AG08396 (cell line): ENCODE measurements around the gene MX2.

Experiments
- DNase-seq: peaks from one replicate; pipeline ENCODE4 v3.0.0; 2012; ENCODE audit warnings: low spot score, mixed read lengths

MX2 gene

DNA sequence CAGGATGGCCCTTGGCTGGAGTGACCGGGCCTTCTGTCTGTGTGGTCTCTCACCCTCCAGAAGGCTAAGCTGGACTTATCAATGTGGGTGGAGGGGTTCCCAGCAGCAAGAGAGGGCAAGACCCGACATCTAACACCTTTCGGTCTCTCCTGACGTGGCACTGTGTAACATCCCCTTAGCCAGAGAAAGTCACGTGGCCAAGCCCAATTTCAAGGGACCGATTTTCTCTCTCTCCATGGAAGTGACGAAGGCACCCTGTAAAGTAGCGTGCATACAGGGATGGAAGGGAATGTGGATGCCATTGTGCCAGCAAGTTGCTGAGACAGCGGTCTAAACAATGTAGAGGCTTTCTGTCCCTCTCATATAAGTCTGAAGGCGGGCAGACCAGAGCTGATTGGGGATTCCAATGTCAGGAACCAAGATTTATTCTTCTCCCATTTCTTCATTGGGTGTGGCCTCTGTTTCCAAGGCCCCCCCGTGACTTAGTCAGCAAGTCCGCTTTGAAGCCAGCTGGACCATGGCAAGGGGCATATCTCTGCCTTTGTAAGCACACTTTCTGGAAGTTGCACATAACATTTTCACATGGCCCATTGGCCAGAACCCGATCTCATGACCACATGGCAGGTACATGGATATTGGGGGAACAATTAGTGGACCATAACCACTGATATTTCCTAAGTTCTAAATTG is 76.7 kb downstream of the MX2 start:
- DNase-seq: no peak

DNA sequence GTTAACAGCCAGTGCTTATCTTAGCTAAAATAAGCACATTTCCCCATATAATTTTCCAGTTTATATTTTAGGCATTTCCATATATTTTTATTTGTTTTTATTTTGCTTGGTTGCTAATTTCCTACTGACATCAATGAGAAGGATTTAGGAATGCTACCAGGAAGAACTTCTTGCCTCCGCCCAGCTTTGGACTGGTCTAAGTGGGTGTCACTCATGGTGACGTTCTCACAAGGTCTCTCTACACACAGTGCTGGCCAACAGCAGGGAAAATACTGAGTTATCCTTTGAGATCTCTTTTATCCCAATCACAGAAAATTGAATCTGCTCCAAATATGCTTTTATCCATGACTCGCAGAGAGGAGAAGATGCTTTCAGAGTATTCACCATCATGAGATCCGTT is 77.4 kb downstream of the MX2 start:
- no peak for DNase-seq

DNA sequence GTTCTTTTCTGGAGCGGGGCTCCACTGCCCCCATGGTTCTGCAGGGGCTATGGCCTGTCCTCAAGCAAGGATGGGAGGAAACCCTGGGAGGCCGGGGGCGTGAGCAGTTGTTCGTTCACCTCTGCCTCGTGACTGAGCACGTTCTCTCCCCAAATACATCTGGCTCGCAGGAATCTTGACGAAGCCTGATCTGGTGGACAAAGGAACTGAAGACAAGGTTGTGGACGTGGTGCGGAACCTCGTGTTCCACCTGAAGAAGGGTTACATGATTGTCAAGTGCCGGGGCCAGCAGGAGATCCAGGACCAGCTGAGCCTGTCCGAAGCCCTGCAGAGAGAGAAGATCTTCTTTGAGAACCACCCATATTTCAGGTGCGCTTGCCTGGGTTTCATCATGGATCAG is 79.7 kb downstream of the MX2 start:
- DNase-seq: no peak

GRCh38 chr21:41442481-41443186 is 80.8 kb downstream of the MX2 start:
- no peak for DNase-seq

DNA sequence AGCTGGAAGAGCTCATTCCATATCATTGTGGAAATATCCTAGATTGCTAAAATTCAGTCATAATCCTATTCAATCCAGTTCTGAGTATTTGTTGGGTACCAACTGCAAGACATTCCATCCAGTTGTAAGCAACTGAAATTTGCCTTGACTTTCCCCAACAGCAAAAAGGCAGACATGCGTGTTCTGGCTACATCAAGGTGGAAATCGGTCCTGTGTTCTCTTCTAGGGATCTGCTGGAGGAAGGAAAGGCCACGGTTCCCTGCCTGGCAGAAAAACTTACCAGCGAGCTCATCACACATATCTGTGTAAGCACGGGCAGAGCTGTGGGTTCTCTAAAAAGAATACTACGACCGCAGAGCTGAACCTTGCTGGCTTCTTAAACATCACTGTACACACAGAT is 81.7 kb downstream of the MX2 start:
- no peak for DNase-seq

DNA sequence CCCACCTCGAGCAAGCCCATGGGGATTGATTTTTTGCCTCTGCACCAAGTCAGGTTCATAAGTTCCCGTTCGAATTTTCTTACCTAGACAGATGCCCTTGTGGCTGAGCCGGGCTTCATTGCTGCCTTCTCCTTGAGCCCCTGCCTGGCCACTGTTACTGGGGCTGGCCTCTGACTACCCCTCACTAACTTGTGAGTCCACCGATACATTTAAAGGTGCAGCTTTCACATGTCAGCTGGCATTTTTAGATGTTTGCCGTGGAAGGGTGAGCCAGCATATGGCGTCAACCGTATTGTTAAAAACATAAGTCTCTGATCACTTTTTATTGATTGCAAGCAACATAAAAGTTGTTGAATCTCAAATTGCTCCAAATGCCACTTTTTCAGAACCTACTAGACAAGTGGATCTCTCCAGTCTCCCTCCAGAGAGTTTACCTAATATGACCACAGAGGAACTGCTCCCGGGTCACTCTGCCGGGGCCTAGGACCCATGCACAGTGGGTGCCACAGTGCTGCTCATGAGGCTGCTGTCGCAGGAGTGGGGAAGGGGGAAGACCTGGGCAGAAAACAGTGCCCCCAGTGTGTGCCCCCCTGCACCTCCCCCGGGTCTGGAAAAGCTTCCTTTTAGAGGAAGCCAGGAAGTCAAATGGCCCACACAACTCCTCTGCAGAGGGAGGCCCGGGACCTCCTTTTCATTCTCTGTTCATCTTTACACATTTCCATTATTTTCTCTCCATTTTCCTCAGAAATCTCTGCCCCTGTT is 83.1 kb downstream of the MX2 start:
- no peak for DNase-seq

GRCh38 chr21:41445465-41445862 is 83.6 kb downstream of the MX2 start:
- DNase-seq: no peak

- no peak for DNase-seq
Observed at GRCh38 chr21:41446586-41446985, 84.8 kb downstream of the MX2 start.

DNA sequence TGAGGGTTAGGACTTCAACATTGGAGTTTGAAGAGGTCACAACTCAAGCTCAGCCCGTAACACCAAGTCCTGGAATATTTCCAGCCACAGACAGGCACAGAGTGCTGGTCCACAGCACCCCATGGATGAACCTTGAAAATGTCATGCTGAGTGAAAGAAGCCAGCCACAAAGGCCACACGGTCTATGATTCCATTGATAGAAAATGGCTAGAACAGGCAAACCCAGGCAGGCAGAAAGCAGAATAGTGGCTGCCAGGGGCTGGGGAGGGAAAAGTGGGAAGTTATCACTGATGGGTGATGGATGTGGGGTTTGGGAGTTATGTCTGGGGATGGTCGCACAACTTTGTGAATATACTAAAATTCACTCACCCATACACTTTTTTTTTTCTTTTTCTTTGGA is 85.5 kb downstream of the MX2 start:
- DNase-seq: no peak

DNA sequence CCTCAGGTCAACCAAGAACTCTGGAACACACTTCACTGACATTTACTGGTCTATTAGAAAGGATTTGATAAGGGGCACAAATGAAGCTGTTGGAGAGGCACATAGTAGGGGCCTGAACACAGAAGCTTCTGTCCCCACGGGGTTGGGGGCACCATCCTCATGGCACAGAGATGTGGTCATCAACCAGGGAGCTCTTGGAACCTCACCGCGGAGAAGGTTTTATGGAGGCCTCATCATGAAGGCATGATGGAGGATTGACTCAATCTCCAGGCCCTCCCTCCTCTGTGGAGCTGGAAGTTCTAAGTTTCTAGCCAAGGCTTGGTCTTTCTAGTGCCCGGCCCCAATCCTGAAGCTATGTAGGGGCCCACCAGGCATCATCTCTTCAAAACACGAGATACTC is 87.8 kb downstream of the MX2 start:
- no peak for DNase-seq

- no peak for DNase-seq
Observed at GRCh38 chr21:41451753-41452676, 90.2 kb downstream of the MX2 start.

DNA sequence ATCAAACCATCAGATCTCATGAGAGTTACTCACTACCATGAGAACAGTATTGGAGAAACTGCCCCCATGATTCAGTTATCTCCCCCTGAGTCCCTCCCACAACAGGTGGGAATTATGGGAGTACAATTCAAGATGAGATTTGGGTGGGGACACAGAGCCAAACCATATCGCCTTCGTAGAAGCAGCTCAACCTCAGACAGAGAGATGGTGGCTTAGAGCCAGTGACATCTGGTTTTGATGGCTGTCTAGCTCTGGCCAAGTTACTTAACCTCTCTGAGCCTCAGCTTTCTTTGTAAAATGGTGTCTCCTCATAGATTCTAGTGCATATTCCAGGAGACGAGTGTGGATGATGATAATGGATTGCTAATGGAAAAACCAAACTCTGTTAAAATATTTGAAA is 91.4 kb downstream of the MX2 start:
- no peak for DNase-seq

DNA sequence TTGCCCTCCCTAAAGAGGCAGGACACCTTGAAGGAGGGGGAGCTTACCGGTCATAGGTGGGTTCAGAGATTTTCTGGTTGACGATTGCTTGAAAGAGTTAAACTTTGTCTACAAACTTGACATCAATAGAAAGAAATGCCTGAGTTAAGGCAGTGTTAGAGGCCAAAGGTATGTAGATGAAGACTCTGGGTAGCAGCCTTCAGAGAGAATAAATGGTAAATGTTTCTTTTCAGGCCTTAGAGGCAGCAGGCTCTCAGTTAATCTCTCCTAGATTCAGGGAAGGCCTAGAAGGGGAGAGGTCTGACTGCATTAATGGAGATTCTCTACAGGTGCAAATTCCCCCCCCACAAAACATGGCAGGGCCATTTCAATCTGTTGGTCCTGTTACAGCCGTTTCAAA is 91.9 kb downstream of the MX2 start:
- no peak for DNase-seq

GRCh38 chr21:41458121-41458520 is 96.3 kb downstream of the MX2 start:
- DNase-seq: no peak

DNA sequence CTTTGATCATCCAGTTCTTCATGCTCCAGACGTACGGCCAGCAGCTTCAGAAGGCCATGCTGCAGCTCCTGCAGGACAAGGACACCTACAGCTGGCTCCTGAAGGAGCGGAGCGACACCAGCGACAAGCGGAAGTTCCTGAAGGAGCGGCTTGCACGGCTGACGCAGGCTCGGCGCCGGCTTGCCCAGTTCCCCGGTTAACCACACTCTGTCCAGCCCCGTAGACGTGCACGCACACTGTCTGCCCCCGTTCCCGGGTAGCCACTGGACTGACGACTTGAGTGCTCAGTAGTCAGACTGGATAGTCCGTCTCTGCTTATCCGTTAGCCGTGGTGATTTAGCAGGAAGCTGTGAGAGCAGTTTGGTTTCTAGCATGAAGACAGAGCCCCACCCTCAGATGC is 96.7 kb downstream of the MX2 start:
- no peak for DNase-seq
